ENCODE data around the gene CLTB. TPM values are rescaled to one million over a fixed set of nuclear protein-coding genes. Genes with fewer than 3 reads are reported as not detected.
A peak's percentile ranks its signal among the peaks of the same experiment; 100 is the strongest.

The CLTB gene
- total RNA-seq, 1 experiment from 2014 or later = 34.5 TPM

GRCh38 chr5:176355400-176356178 lies 60.8 kb downstream of the CLTB start:
- H2BK5ac ChIP-seq (ENCODE audit: insufficient read length, low read length) = no peak overlapping the region
- no peak overlapping the region for H2BK12ac ChIP-seq (ENCODE audit: insufficient read length, low read depth, low read length)
- no peaks in the 10 kb centered on the region for H3K23me2 ChIP-seq (ENCODE audit: insufficient read length, low read depth, low read length, poor library complexity, severe bottlenecking)
- peaks cover 3% of the 10 kb centered on the region for H3K79me1 ChIP-seq (ENCODE audit: insufficient read depth, low read depth, low read length, poor library complexity, severe bottlenecking)
- H3K4me3 Mint-ChIP-seq = no peak overlapping the region
- H2BK15ac ChIP-seq (ENCODE audit: low read depth, low read length) = no peak overlapping the region
- H3K27ac ChIP-seq (ENCODE audit: insufficient read length, low read depth, low read length) = no peak overlapping the region
- no peaks in the 10 kb centered on the region; the same call in 1 of the 2 replicates for H3K4me1 ChIP-seq (ENCODE audit: insufficient read depth, low read length)
- no peak overlapping the region for H3T11ph ChIP-seq (ENCODE audit: low read length)
- H3K4ac ChIP-seq (ENCODE audit: low read depth, low read length) = no peak overlapping the region
- peaks cover 6% of the 10 kb centered on the region; the same call in 1 of the 2 replicates for H3K79me2 ChIP-seq (ENCODE audit: insufficient read depth, low read length)
- no peak overlapping the region for H4K8ac ChIP-seq (replicated peaks; ENCODE audit: insufficient read length, low read depth, low read length)
- H2AFZ ChIP-seq (ENCODE audit: low read length) = no peak overlapping the region
- no peak overlapping the region for H3K56ac ChIP-seq (ENCODE audit: insufficient read length, low read depth, low read length)
- H3K18ac ChIP-seq (ENCODE audit: insufficient read length, low read depth, low read length) = no peak overlapping the region
- no peak overlapping the region for H3K4me2 ChIP-seq (ENCODE audit: insufficient read depth, insufficient read length, low read length)
- H3K23ac ChIP-seq (ENCODE audit: insufficient read length, low read depth, low read length) = no peak overlapping the region
- H3K4me1 Mint-ChIP-seq = peaks cover 6 to 10% of the 10 kb centered on the region in 2 experiments
- no peak overlapping the region for H3K14ac ChIP-seq (ENCODE audit: insufficient read depth, low read length)
- no peak overlapping the region for H2AK5ac ChIP-seq (ENCODE audit: insufficient read length, low read length)
- no peaks in the 10 kb centered on the region for H3K9me3 ChIP-seq (ENCODE audit: control insufficient read depth, low read depth, low read length)
- no CpG with 5 or more reads among the region's 16 CpGs for WGBS (ENCODE audit: extremely low coverage, insufficient read length, low lambda C conversion rate)
- H3K9ac ChIP-seq (ENCODE audit: extremely low read depth, insufficient read length, low read length) = no peak overlapping the region
- peak; percentile 56 for TF ChIP-seq CTCF (conservative IDR thresholded peaks at IDR 0.05)
- no peak overlapping the region for H2BK120ac ChIP-seq (ENCODE audit: low read depth, low read length, poor library complexity, severe bottlenecking)
- H3K9me3 Mint-ChIP-seq = no peaks in the 10 kb centered on the region
- peak overlapping the region in 1 of 3 experiments; percentile 76; a peak in 2 of 7 replicates for H3K27ac Mint-ChIP-seq
- no peak overlapping the region for H4K91ac ChIP-seq (ENCODE audit: insufficient read length, low read depth, low read length)
- peak; percentile 49 for DNase-seq
- H4K5ac ChIP-seq (ENCODE audit: insufficient read length, low read depth, low read length) = no peak overlapping the region
- no peaks in the 10 kb centered on the region for H3K27me3 ChIP-seq (ENCODE audit: insufficient read depth, low read length)
- H4K20me1 ChIP-seq (ENCODE audit: control insufficient read depth, insufficient read depth, insufficient read length) = no peaks in the 10 kb centered on the region
- peaks cover 41 to 88% (median 73%) of the 10 kb centered on the region in 3 experiments for H3K36me3 Mint-ChIP-seq (ENCODE audit: insufficient read depth in 1 of 3, low read depth in 3 of 3)
- no peaks in the 10 kb centered on the region for H3K27me3 Mint-ChIP-seq (ENCODE audit: low read depth)
- no peak overlapping the region for H2BK20ac ChIP-seq (ENCODE audit: low read depth, low read length, poor library complexity, severe bottlenecking)

Data from H9 (cell line).